H9 (cell line): ENCODE measurements around the gene TSACC. TPM values are rescaled to one million over a fixed set of nuclear protein-coding genes. Genes with fewer than 3 reads are reported as not detected.

Experiments
- DNase-seq: peaks from one replicate; pipeline ENCODE4 v3.0.0-alpha.2; 2017
- H2AFZ ChIP-seq: one replicate; pipeline ENCODE4 v1.6.1; 2013; ENCODE audit warnings: mild to moderate bottlenecking, low read length, control low read depth, moderate library complexity
- H2AK5ac ChIP-seq: 2 replicates; pipeline ENCODE4 v1.6.1; 2013; ENCODE audit warnings: low read length, control low read depth, mixed read lengths; ENCODE audit not compliant: insufficient read length
- H2BK120ac ChIP-seq: one replicate; pipeline ENCODE4 v1.6.1; 2013; ENCODE audit warnings: low read depth, mild to moderate bottlenecking, low read length, control low read depth, inconsistent platforms; ENCODE audit not compliant: poor library complexity, severe bottlenecking
- H2BK12ac ChIP-seq: 2 replicates; pipeline ENCODE4 v1.6.1; 2013; ENCODE audit warnings: low read length, control low read depth, mixed read lengths, low read depth; ENCODE audit not compliant: insufficient read length
- H2BK15ac ChIP-seq: 2 replicates; pipeline ENCODE4 v1.6.1; 2013; ENCODE audit warnings: low read depth, low read length, control low read depth
- H2BK20ac ChIP-seq: one replicate; pipeline ENCODE4 v1.6.1; 2013; ENCODE audit warnings: low read depth, mild to moderate bottlenecking, low read length, control low read depth, inconsistent platforms; ENCODE audit not compliant: poor library complexity, severe bottlenecking
- H2BK5ac ChIP-seq: 2 replicates; pipeline ENCODE4 v1.6.1; 2013; ENCODE audit warnings: low read length, control low read depth, mixed read lengths; ENCODE audit not compliant: insufficient read length
- H3K14ac ChIP-seq: 2 replicates; pipeline ENCODE4 v1.6.1; 2013; ENCODE audit warnings: low read length, control low read depth; ENCODE audit not compliant: insufficient read depth
- H3K18ac ChIP-seq: 2 replicates; pipeline ENCODE4 v1.6.1; 2013; ENCODE audit warnings: low read depth, mild to moderate bottlenecking, mixed read lengths, low read length, control low read depth; ENCODE audit not compliant: insufficient read length
- H3K23ac ChIP-seq: 2 replicates; pipeline ENCODE4 v1.6.1; 2013; ENCODE audit warnings: low read length, control low read depth, mixed read lengths, low read depth; ENCODE audit not compliant: insufficient read length
- H3K23me2 ChIP-seq: 2 replicates; pipeline ENCODE4 v1.6.1; 2013; ENCODE audit warnings: low read depth, mild to moderate bottlenecking, mixed read lengths, low read length, control low read depth; ENCODE audit not compliant: insufficient read length, poor library complexity, severe bottlenecking
- H3K27ac ChIP-seq: 2 replicates; pipeline ENCODE4 v1.5.1; 2013; ENCODE audit warnings: low read length, control low read depth, mixed read lengths, low read depth; ENCODE audit not compliant: insufficient read length
- H3K27me3 ChIP-seq: 2 replicates; pipeline ENCODE4 v1.6.1; 2013; ENCODE audit warnings: low read length, control low read depth, inconsistent platforms; ENCODE audit not compliant: insufficient read depth
- H3K4ac ChIP-seq: 2 replicates; pipeline ENCODE4 v1.6.1; 2013; ENCODE audit warnings: low read depth, mild to moderate bottlenecking, control low read depth, inconsistent platforms, low read length, moderate library complexity
- H3K4me1 ChIP-seq: 2 replicates; pipeline ENCODE4 v1.6.1; 2013; ENCODE audit warnings: low read length, control low read depth, inconsistent platforms; ENCODE audit not compliant: insufficient read depth
- H3K4me2 ChIP-seq: 2 replicates; pipeline ENCODE4 v1.6.1; 2013; ENCODE audit warnings: low read length, control low read depth, mixed read lengths; ENCODE audit not compliant: insufficient read length, insufficient read depth
- H3K56ac ChIP-seq: 2 replicates; pipeline ENCODE4 v1.6.1; 2013; ENCODE audit warnings: low read depth, mild to moderate bottlenecking, mixed read lengths, low read length, control low read depth; ENCODE audit not compliant: insufficient read length
- H3K79me1 ChIP-seq: 2 replicates; pipeline ENCODE4 v1.6.1; 2013; ENCODE audit warnings: low read depth, mild to moderate bottlenecking, moderate library complexity, low read length, control low read depth, inconsistent platforms; ENCODE audit not compliant: insufficient read depth, poor library complexity, severe bottlenecking
- H3K79me2 ChIP-seq: 2 replicates; pipeline ENCODE4 v1.6.1; 2013; ENCODE audit warnings: low read length, control low read depth, inconsistent platforms; ENCODE audit not compliant: insufficient read depth
- H3K9ac ChIP-seq: 2 replicates; pipeline ENCODE4 v1.6.1; 2013; ENCODE audit warnings: low read length, control low read depth, mixed read lengths; ENCODE audit not compliant: insufficient read length; ENCODE audit errors: extremely low read depth
- H3K9me3 ChIP-seq: one replicate; pipeline ENCODE4 v1.6.1; 2013; ENCODE audit warnings: low read depth, low read length, inconsistent platforms; ENCODE audit not compliant: control insufficient read depth
- H3T11ph ChIP-seq: one replicate; pipeline ENCODE4 v1.6.1; 2013; ENCODE audit warnings: mild to moderate bottlenecking, low read length, control low read depth, inconsistent platforms
- H4K20me1 ChIP-seq: one replicate; pipeline ENCODE4 v1.6.1; 2013; ENCODE audit not compliant: control insufficient read depth, insufficient read length, insufficient read depth
- H4K5ac ChIP-seq: 2 replicates; pipeline ENCODE4 v1.6.1; 2013; ENCODE audit warnings: low read depth, mild to moderate bottlenecking, mixed read lengths, low read length, control low read depth; ENCODE audit not compliant: insufficient read length
- H4K8ac ChIP-seq: replicated peaks from 2 replicates; pipeline ENCODE4 v1.6.1; 2013; ENCODE audit warnings: low read length, control low read depth, mixed read lengths, low read depth; ENCODE audit not compliant: insufficient read length
- H4K91ac ChIP-seq: 2 replicates; pipeline ENCODE4 v1.6.1; 2013; ENCODE audit warnings: low read depth, mild to moderate bottlenecking, moderate library complexity, mixed read lengths, low read length, control low read depth; ENCODE audit not compliant: insufficient read length
- H3K27ac Mint-ChIP-seq, 3 experiments: 2 replicates in 2 of 3; 3 replicates in 1 of 3; pipeline ENCODE4 v1.8.0; 2020 to 2021; ENCODE audit warnings: mixed read lengths in 3 of 3, mild to moderate bottlenecking in 1 of 3, moderate library complexity in 1 of 3
- H3K27me3 Mint-ChIP-seq: 2 replicates; pipeline ENCODE4 v1.8.0; 2021; ENCODE audit warnings: low read depth, mild to moderate bottlenecking, moderate library complexity, mixed read lengths
- H3K36me3 Mint-ChIP-seq, 3 experiments: 2 replicates in 2 of 3; 3 replicates in 1 of 3; pipeline ENCODE4 v1.8.0; 2020 to 2021; ENCODE audit warnings: low read depth in 3 of 3, mixed read lengths in 3 of 3; ENCODE audit not compliant: insufficient read depth in 1 of 3
- H3K4me1 Mint-ChIP-seq, 2 experiments: 2 replicates each; pipeline ENCODE4 v1.8.0; 2020; ENCODE audit warnings: mixed read lengths in 2 of 2
- H3K4me3 Mint-ChIP-seq, 2 experiments: 2 replicates in 1 of 2; 3 replicates in 1 of 2; pipeline ENCODE4 v1.8.0; 2020 to 2021; ENCODE audit warnings: mild to moderate bottlenecking in 2 of 2, mixed read lengths in 2 of 2, moderate library complexity in 1 of 2
- H3K9me3 Mint-ChIP-seq, 2 experiments: 2 replicates in 1 of 2; 3 replicates in 1 of 2; pipeline ENCODE4 v1.8.0; 2020; ENCODE audit warnings: mild to moderate bottlenecking in 2 of 2, mixed read lengths in 2 of 2, moderate library complexity in 1 of 2
- WGBS: extraction: QIAGEN DNeasy Blood & Tissue Kit; methylation state at CpG from one replicate; pipeline ENCODE4 v1.1.7; 2013; ENCODE audit warnings: missing lambda C conversion rate, low lambda C conversion rate, mixed read lengths; ENCODE audit not compliant: insufficient read length; ENCODE audit errors: extremely low coverage; 5-methylcytosine and 5-hydroxymethylcytosine counted together
- total RNA-seq: library from RNA; stranded (reverse); gene quantifications from 2 replicates; pipeline ENCODE4 v1.2.1, GENCODE V29; 2021
- TF ChIP-seq, protein P1 (sequence below): fragments of 200-600 bp; sonication (generic); conservative IDR thresholded peaks from 3 replicates; pipeline ENCODE4 v1.8.0; 2021; ENCODE audit warnings: antibody characterized with exemption, mild to moderate bottlenecking

The TSACC gene
- total RNA-seq, 1 experiment from 2014 or later, result 2.3 TPM

DNA sequence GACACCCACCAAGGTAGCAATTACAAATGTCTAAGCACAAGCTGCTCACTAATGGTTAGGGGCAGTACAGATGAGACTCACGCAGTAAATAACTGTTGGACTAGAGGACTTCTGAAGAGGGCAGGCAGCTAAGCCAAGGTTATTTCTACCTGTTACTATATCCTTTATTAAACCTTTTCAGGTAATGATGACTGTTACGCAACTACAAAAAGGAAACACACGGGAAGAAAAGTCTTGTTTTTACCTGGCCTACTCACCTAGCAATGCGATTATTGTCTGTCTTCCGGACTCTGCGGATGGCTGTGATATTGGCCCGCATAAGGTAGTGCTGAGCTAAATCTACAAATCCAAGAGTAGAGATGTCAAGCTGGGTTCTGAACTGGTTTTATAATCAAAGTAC, 21.4 kb upstream of the TSACC start:
- H2BK15ac ChIP-seq, result no peak overlapping the region
- no peak overlapping the region for H2BK5ac ChIP-seq
- H3K4me2 ChIP-seq, result no peak overlapping the region
- no peaks in the 10 kb centered on the region for H3K9me3 Mint-ChIP-seq
- H3K14ac ChIP-seq, result no peak overlapping the region
- H3K4me3 Mint-ChIP-seq, result no peak overlapping the region
- no peak overlapping the region for H4K8ac ChIP-seq
- DNase-seq, result no peak
- WGBS, result no CpG with 5 or more reads among the region's 7 CpGs
- no peak overlapping the region for H4K91ac ChIP-seq
- H4K20me1 ChIP-seq, result no peaks in the 10 kb centered on the region
- H3K79me1 ChIP-seq, result no peaks in the 10 kb centered on the region
- H3K27ac ChIP-seq, result no peak overlapping the region
- no peaks in the 10 kb centered on the region for H3K9me3 ChIP-seq
- no peaks in the 10 kb centered on the region for H3K79me2 ChIP-seq
- no peak overlapping the region for H2AK5ac ChIP-seq
- no peak overlapping the region for H3T11ph ChIP-seq
- H3K36me3 Mint-ChIP-seq, result peaks cover 61 to 97% (median 93%) of the 10 kb centered on the region in 3 experiments
- H3K4me1 ChIP-seq, result no peaks in the 10 kb centered on the region
- H2AFZ ChIP-seq, result no peak overlapping the region
- no peaks in the 10 kb centered on the region for H3K27me3 ChIP-seq
- no peaks in the 10 kb centered on the region for H3K27me3 Mint-ChIP-seq
- no peaks in the 10 kb centered on the region for H3K4me1 Mint-ChIP-seq
- no peak overlapping the region for H3K56ac ChIP-seq
- no peak overlapping the region for H2BK12ac ChIP-seq
- no peak overlapping the region for H3K27ac Mint-ChIP-seq
- H3K4ac ChIP-seq, result no peak overlapping the region
- H3K9ac ChIP-seq, result no peak overlapping the region
- H2BK20ac ChIP-seq, result no peak overlapping the region
- no peaks in the 10 kb centered on the region for H3K23me2 ChIP-seq
- H3K18ac ChIP-seq, result no peak overlapping the region
- no peak overlapping the region for H3K23ac ChIP-seq
- TF ChIP-seq, protein P1, sequence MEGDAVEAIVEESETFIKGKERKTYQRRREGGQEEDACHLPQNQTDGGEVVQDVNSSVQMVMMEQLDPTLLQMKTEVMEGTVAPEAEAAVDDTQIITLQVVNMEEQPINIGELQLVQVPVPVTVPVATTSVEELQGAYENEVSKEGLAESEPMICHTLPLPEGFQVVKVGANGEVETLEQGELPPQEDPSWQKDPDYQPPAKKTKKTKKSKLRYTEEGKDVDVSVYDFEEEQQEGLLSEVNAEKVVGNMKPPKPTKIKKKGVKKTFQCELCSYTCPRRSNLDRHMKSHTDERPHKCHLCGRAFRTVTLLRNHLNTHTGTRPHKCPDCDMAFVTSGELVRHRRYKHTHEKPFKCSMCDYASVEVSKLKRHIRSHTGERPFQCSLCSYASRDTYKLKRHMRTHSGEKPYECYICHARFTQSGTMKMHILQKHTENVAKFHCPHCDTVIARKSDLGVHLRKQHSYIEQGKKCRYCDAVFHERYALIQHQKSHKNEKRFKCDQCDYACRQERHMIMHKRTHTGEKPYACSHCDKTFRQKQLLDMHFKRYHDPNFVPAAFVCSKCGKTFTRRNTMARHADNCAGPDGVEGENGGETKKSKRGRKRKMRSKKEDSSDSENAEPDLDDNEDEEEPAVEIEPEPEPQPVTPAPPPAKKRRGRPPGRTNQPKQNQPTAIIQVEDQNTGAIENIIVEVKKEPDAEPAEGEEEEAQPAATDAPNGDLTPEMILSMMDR, result no peak
- H2BK120ac ChIP-seq, result no peak overlapping the region
- H4K5ac ChIP-seq, result no peak overlapping the region
